NT2/D1 (cell line): Measurements from ENCODE around the gene RPS28.
A peak's percentile ranks its signal among the peaks of the same experiment; 100 is the strongest.
"Not testable (repeated sequence)": the region's sequence is repeated elsewhere in the genome, so short reads cannot be mapped to it uniquely, and the experiment has no call there.

ENCODE experiments used
- DNase-seq: peaks from one replicate; pipeline ENCODE4 v3.0.0-alpha.2; 2011; ENCODE audit warnings: low read depth, low spot score
- H3K27me3 ChIP-seq: 2 replicates; pipeline ENCODE4 v1.6.0; 2011; ENCODE audit warnings: mild to moderate bottlenecking; ENCODE audit not compliant: insufficient read length, insufficient read depth
- H3K36me3 ChIP-seq: 2 replicates; pipeline ENCODE4 v1.6.1; 2011; ENCODE audit warnings: mild to moderate bottlenecking, low read length, mixed read lengths; ENCODE audit not compliant: insufficient read depth, insufficient read length
- H3K4me1 ChIP-seq: 2 replicates; pipeline ENCODE4 v1.5.1; 2011; ENCODE audit not compliant: insufficient read depth, insufficient read length
- H3K4me3 ChIP-seq: 2 replicates; pipeline ENCODE4 v1.5.1; 2011; ENCODE audit warnings: low read depth; ENCODE audit not compliant: insufficient read length
- H3K9ac ChIP-seq: 2 replicates; pipeline ENCODE4 v1.6.0; 2011; ENCODE audit warnings: low read depth; ENCODE audit not compliant: insufficient read length
- H3K9me3 ChIP-seq: 2 replicates; pipeline ENCODE4 v1.5.1; 2011; ENCODE audit warnings: mild to moderate bottlenecking, low read length; ENCODE audit not compliant: insufficient read depth
- SUZ12 ChIP-seq: IDR thresholded peaks from 2 replicates; pipeline ENCODE4 v1.6.1; 2011; ENCODE audit not compliant: insufficient read length, insufficient read depth; ENCODE audit errors: extremely low read depth
- YY1 ChIP-seq: IDR thresholded peaks from 2 replicates; pipeline ENCODE4 v1.6.1; 2011; ENCODE audit not compliant: insufficient read length, insufficient read depth
- ZNF274 ChIP-seq: IDR thresholded peaks from 2 replicates; pipeline ENCODE4 v1.6.1; 2011; ENCODE audit warnings: mild to moderate bottlenecking, low read depth, low read length

Gene RPS28

DNA sequence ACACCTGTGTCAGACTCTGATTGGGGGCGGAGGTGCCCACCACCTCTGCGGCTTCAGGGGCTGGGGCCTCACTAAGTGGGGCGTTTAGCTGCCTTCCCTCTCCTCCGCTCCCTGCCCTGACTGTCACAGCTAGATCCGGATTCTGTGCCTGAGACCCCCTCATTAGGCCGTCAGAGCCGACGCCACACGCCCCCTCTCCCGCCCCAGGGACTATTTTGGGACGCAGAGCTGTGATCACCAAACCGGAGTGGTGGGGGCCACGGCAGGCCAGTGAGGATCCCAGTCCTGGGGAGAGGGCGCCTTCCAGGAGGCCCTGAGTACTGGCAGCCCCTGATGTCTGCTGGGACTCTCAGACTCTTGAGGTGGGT, 21.0 kb downstream of the RPS28 start:
- TF ChIP-seq SUZ12 = no peak
- TF ChIP-seq YY1 = no peak
- TF ChIP-seq ZNF274 = no peak
- Histone ChIP-seq H3K4me3 (no peak overlapping the region), H3K27me3 (peaks cover 22% of the 10 kb centered on the region), H3K9me3 (no peaks in the 10 kb centered on the region), H3K4me1 (peaks cover 14% of the 10 kb centered on the region), H3K36me3 (no peaks in the 10 kb centered on the region), H3K9ac (no peak overlapping the region)
- DNase-seq = no peak

DNA sequence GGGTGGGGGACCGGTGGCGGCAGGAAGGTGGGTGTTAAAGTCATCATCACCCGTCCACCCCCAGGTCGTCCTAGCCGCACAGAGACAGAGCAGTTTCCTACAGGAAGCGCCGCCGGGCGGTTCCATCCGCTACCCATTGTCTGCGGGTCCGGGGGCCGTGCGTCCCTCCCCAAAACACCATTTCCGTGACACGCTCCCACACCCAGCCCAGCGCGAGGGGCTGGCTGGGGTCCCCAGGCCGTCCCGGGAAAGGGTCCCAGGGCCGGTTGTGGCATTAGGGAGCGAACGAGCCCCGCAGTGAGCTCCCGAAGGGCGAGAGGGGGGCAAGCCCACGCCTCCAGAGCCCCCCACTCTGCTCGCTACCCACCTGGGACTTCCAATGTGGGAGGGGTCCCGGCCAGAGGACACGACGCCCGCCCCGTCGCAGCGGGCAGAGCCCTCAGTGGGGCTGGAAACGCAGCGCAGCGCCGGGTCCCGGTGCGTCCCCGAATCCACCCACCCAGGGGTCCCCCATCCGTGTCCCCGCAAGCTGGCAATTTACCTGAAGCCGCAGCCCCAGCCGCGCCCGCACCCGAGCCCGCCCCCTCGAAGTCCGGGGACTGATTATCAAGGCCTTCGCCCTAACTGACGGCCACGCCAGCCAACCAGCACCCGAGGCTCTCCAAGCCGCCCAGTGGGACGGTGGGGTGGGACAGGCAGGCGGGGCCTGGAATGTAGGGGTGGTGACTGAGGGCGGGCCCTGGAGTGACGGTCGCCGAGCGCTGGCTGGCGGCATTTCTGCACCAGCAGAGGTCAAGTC, 21.6 kb downstream of the RPS28 start, which contains the start of gene KANK3:
TSS of gene KANK3 (minus strand) at position 579 of the 799 bp plus-strand sequence. CDS start 5,434 bp downstream, outside the sequence.
- Histone ChIP-seq H3K36me3 (no peaks in the 10 kb centered on the region), H3K9me3 (no peaks in the 10 kb centered on the region), H3K9ac (peak within 1 kb of the TSS; percentile 81), H3K27me3 (peaks cover 22% of the 10 kb centered on the region), H3K4me1 (peaks cover 14% of the 10 kb centered on the region), H3K4me3 (peak within 1 kb of the TSS; percentile 65)
- TF ChIP-seq YY1 (no peak), SUZ12 (no peak), ZNF274 (no peak)
- peak; percentile 93 for DNase-seq

DNA sequence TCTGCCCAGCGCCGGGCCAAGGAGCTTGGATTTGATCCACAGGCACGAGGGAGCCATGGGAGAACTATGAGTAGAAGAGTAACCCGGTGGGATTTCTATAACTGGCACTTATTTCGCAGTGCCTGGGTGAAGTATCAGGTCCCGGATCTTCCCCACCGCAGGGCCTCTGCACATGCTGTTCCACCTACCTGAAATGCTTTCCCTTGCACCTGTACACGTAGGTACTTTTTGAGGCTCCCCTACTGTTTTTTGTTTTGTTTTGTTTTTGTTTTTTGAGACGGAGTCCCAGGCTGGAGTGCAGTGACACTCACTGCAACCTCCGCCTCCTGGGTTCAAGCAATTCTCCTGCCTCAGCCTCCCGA, 22.2 kb downstream of the RPS28 start:
- no peaks in the 10 kb centered on the region for H3K9me3 ChIP-seq
- H3K4me3 ChIP-seq = no peak overlapping the region
- DNase-seq = no peak
- TF ChIP-seq YY1 (no peak), SUZ12 (no peak), ZNF274 (no peak)
- no peak overlapping the region for H3K9ac ChIP-seq
- H3K27me3 ChIP-seq = peaks cover 22% of the 10 kb centered on the region
- H3K4me1 ChIP-seq = peaks cover 14% of the 10 kb centered on the region
- H3K36me3 ChIP-seq = no peaks in the 10 kb centered on the region

- not testable (repeated sequence) for H3K4me1 ChIP-seq, H3K9ac ChIP-seq, H3K4me3 ChIP-seq, H3K36me3 ChIP-seq, DNase-seq, H3K27me3 ChIP-seq, H3K9me3 ChIP-seq
Measured at GRCh38 chr19:8349629-8350372, 28.5 kb downstream of the RPS28 start.

GRCh38 chr19:8352134-8352827, 31.0 kb downstream of the RPS28 start:
- TF ChIP-seq ZNF274 (no peak), YY1 (no peak), SUZ12 (no peak)
- Histone ChIP-seq H3K4me3 (peak overlapping the region; percentile 28), H3K9me3 (no peaks in the 10 kb centered on the region), H3K36me3 (no peaks in the 10 kb centered on the region), H3K27me3 (no peaks in the 10 kb centered on the region), H3K4me1 (peaks cover 5% of the 10 kb centered on the region), H3K9ac (peak overlapping the region; percentile 9)
- no peak for DNase-seq

GRCh38 chr19:8352845-8353244, 31.5 kb downstream of the RPS28 start:
- H3K36me3 ChIP-seq, H3K27me3 ChIP-seq, H3K9me3 ChIP-seq, DNase-seq, H3K4me1 ChIP-seq, H3K4me3 ChIP-seq: not testable (repeated sequence)
- peak overlapping the region; percentile 9 for H3K9ac ChIP-seq

GRCh38 chr19:8355631-8356402, 34.5 kb downstream of the RPS28 start:
- Histone ChIP-seq H3K4me1 (peaks cover 5% of the 10 kb centered on the region), H3K9me3 (no peaks in the 10 kb centered on the region), H3K27me3 (no peaks in the 10 kb centered on the region), H3K9ac (no peak overlapping the region), H3K36me3 (no peaks in the 10 kb centered on the region), H3K4me3 (no peak overlapping the region)
- no peak for DNase-seq
- no peak for TF ChIP-seq SUZ12
- TF ChIP-seq YY1 = no peak
- no peak for TF ChIP-seq ZNF274
